MM.1S (cell line): ENCODE results near the gene CA10.

Experiments used
- EZH2 ChIP-seq: fragments of 300-600 bp; sonication (generic); optimal IDR thresholded peaks from 2 replicates; pipeline ENCODE3; 2017; ENCODE audit warnings: low read depth, mild to moderate bottlenecking, antibody characterized with exemption, low read length, mixed read lengths
- EZH2phosphoT487 ChIP-seq: fragments of 300-600 bp; sonication (generic); IDR thresholded peaks from 2 replicates; pipeline ENCODE4 v1.6.1; 2018; ENCODE audit warnings: antibody characterized with exemption, low read length
- TF ChIP-seq, protein P1 (sequence below): fragments of 300-600 bp; sonication (generic); IDR thresholded peaks from 2 replicates; pipeline ENCODE4 v1.5.1; 2016; ENCODE audit warnings: antibody characterized with exemption, low read length, mixed read lengths

DNA sequence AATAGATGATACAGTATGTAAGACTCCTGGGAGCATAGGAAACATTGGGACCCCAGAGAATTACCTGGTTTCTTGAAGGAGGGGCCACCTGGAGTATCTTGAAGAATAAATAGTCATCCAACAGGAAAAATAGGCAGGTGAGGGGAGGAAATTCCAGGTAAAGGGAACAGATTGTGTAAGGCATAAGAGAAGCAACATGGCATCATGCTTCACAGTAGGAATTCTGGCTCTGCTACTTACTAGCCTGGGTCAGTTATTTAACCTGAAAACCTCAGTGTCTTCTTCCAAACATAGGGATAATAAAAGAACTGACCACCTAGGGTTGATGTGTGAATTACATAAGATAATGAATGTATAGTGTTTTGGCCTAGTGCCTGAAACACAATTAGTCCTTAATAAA lies 122.1 kb downstream of the CA10 start:
- TF ChIP-seq, protein P1, sequence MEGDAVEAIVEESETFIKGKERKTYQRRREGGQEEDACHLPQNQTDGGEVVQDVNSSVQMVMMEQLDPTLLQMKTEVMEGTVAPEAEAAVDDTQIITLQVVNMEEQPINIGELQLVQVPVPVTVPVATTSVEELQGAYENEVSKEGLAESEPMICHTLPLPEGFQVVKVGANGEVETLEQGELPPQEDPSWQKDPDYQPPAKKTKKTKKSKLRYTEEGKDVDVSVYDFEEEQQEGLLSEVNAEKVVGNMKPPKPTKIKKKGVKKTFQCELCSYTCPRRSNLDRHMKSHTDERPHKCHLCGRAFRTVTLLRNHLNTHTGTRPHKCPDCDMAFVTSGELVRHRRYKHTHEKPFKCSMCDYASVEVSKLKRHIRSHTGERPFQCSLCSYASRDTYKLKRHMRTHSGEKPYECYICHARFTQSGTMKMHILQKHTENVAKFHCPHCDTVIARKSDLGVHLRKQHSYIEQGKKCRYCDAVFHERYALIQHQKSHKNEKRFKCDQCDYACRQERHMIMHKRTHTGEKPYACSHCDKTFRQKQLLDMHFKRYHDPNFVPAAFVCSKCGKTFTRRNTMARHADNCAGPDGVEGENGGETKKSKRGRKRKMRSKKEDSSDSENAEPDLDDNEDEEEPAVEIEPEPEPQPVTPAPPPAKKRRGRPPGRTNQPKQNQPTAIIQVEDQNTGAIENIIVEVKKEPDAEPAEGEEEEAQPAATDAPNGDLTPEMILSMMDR = no peak
- TF ChIP-seq EZH2 = no peak
- no peak for TF ChIP-seq EZH2phosphoT487
